T-helper 17 cell (primary cell): Measurements from ENCODE around the gene SETBP1. TPM values are rescaled to one million over a fixed set of nuclear protein-coding genes. Genes with fewer than 3 reads are reported as not detected.

Experiments
- ATAC-seq: fragments of 150-1000 bp; cut with Tn5 transposase; 2 replicates; pipeline ENCODE4 v1.10.0; 2021; ENCODE audit warnings: mild to moderate bottlenecking, moderate library complexity
- DNase-seq, 3 donors: peaks; one replicate each; pipeline versions ENCODE4 v3.0.0 to v3.0.0-alpha.2; 2020 to 2021
- H3K9me3 ChIP-seq: one replicate; pipeline ENCODE4 v1.7.0; 2013; ENCODE audit warnings: low read length, mild to moderate bottlenecking; ENCODE audit not compliant: control insufficient read depth, poor library complexity, severe bottlenecking
- H3K27ac Mint-ChIP-seq: one replicate; pipeline ENCODE4 v1.8.0; 2022; ENCODE audit warnings: mild to moderate bottlenecking, moderate library complexity, mixed read lengths
- H3K27me3 Mint-ChIP-seq: one replicate; pipeline ENCODE4 v1.8.0; 2022; ENCODE audit warnings: mixed read lengths
- H3K36me3 Mint-ChIP-seq: one replicate; pipeline ENCODE4 v1.8.0; 2022; ENCODE audit warnings: low read depth, mixed read lengths
- H3K4me1 Mint-ChIP-seq: one replicate; pipeline ENCODE4 v1.8.0; 2022; ENCODE audit warnings: mild to moderate bottlenecking, mixed read lengths
- H3K4me3 Mint-ChIP-seq: one replicate; pipeline ENCODE4 v1.8.0; 2022; ENCODE audit warnings: mild to moderate bottlenecking, moderate library complexity, mixed read lengths
- total RNA-seq, 4 donors: library from RNA in 2 of 4; stranded (reverse) in 2 of 4; gene quantifications; one replicate each; pipeline ENCODE4 v1.2.3 and lab custom pipeline; 2022 to 2026

The SETBP1 gene
- total RNA-seq, 2 donors from 2014 or later: 0.83 to 3.6 TPM

DNA sequence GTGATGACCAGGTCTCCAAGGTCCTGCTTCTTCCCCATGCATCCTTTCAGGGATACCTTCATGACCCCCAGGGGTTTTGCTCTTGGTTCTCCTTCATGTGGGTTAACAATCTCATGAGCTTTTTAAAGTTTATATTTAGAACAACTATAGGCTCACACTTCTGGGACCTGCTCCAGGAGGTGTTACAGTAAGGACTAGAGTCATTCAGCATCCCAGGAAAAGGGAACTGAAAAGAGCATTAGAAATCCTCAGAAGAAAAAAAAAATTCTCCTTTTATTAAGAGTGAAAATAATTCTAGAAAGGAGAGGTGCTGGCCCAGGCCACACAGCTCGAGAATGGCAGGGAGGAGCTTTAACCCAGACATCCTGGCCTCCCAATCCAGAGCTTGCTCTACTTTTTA is 66.5 kb downstream of the SETBP1 start:
- Mint-ChIP-seq H3K4me3 (no peak overlapping the region), H3K27me3 (peaks cover 16% of the 10 kb centered on the region), H3K4me1 (peaks cover 2% of the 10 kb centered on the region), H3K36me3 (no peaks in the 10 kb centered on the region), H3K27ac (no peak overlapping the region)
- ATAC-seq (no peak), DNase-seq (no peak)
- H3K9me3 ChIP-seq: no peaks in the 10 kb centered on the region

DNA sequence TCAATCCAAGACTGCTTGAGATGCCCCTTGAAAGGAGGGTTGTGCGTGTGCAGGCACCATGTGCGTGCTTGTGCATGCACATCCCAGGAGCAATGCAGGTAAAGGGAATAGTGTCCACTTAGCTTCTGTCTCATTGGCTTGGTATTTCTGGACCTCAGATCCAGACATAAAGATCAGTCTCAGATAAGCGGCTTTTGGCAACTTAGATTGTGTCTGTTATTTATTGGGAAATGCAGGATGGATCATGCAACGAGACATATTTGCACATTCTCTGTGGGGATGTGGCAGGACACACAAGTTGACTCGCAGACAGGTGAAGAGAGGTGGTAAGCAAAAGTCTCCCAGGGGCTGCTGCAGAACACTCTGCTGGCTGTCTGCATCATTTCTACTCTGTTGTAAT is 67.9 kb downstream of the SETBP1 start:
- Mint-ChIP-seq H3K27ac (peak overlapping the region; percentile 8), H3K4me1 (peaks cover 2% of the 10 kb centered on the region), H3K36me3 (no peaks in the 10 kb centered on the region), H3K27me3 (peaks cover 10% of the 10 kb centered on the region), H3K4me3 (no peak overlapping the region)
- DNase-seq (no peak), ATAC-seq (no peak)
- H3K9me3 ChIP-seq: no peaks in the 10 kb centered on the region

DNA sequence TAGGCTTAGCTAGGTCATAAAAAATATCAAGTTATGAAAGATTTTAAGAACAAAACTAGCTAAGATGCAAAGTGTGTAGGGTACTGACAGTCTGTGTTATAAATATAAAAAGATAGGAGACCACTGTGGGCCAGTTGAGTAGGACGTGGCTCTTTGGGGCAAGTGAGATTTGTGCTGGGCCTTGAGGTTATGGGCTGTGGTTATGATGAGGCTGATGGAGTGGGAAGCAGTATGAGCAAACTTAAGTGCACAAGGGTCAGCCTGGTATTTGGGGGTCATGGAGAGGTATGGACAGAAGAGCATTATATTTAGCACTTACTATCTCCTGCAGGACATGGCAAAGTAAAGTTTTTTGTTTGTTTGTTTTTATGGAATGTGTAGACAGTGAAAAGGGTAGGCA is 70.1 kb downstream of the SETBP1 start:
- H3K27ac Mint-ChIP-seq: no peak overlapping the region
- H3K4me1 Mint-ChIP-seq: peaks cover 5% of the 10 kb centered on the region
- H3K27me3 Mint-ChIP-seq: no peaks in the 10 kb centered on the region
- ATAC-seq (no peak), DNase-seq (no peak)
- H3K9me3 ChIP-seq: no peaks in the 10 kb centered on the region
- no peak overlapping the region for H3K4me3 Mint-ChIP-seq
- no peaks in the 10 kb centered on the region for H3K36me3 Mint-ChIP-seq

DNA sequence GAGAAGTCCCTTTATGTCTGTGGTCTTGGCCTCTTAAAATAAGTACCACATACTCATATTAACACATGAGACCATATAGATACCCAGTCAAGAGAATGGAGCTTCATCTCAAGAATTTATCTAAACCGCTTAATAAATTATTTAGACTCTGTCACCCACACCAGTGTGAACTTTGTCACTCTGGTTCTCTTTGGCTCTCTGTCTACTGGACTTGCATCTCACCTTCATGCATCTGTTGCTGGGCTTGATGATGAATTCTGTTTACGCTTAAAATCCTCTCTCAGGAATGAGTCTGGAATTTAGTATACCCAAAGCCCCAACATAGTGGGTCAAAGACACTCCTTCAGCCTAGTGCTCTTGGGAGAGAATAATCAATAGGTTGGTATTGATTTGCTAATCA is 73.9 kb downstream of the SETBP1 start:
- no peak overlapping the region for H3K4me3 Mint-ChIP-seq
- H3K36me3 Mint-ChIP-seq: no peaks in the 10 kb centered on the region
- no peak for ATAC-seq
- peaks cover 13% of the 10 kb centered on the region for H3K4me1 Mint-ChIP-seq
- H3K9me3 ChIP-seq: no peaks in the 10 kb centered on the region
- H3K27ac Mint-ChIP-seq: no peak overlapping the region
- DNase-seq: no peak
- H3K27me3 Mint-ChIP-seq: no peaks in the 10 kb centered on the region

DNA sequence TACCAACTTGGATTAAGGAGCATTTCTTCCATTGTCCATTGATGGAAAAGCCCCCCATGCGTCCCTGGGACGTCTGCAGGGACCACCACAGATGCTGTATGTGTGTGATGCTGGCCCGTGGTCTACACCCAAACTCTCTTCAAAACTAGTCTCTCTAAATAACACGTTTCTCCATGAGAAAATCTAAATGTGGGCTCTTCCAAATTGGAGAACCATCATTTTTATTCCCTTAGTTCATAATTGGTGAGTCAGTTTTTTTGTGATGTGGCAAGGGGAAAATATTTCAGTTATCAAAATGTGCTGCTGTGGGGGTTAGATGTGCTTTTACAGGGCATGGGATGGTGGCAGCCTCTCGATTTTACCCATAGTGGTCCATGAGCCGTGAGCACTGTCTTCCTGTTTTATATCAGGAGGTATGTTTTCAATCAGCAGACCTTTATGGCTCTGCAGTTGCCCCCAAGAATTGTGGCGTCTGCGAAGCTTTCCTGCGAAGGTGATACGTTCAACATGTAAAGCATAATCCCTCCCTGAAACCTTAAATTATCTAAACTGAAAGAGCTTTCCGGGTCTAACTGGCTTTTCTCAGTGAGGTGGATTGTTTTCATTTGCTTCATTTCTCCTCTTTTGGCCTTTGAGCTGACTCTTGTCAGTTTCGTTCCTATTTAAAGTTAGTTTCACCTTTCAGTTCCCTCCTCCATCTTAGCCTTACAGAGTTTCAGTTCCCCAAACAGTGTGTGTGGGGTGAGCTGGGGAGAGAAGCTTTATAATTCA is 78.4 kb downstream of the SETBP1 start:
- H3K27ac Mint-ChIP-seq: peak overlapping the region; percentile 89
- no peaks in the 10 kb centered on the region for H3K27me3 Mint-ChIP-seq
- no peaks in the 10 kb centered on the region for H3K36me3 Mint-ChIP-seq
- peak; percentile 83 for ATAC-seq
- DNase-seq: no peak
- peak overlapping the region; percentile 51 for H3K4me3 Mint-ChIP-seq
- peaks cover 22% of the 10 kb centered on the region for H3K4me1 Mint-ChIP-seq
- H3K9me3 ChIP-seq: no peaks in the 10 kb centered on the region

DNA sequence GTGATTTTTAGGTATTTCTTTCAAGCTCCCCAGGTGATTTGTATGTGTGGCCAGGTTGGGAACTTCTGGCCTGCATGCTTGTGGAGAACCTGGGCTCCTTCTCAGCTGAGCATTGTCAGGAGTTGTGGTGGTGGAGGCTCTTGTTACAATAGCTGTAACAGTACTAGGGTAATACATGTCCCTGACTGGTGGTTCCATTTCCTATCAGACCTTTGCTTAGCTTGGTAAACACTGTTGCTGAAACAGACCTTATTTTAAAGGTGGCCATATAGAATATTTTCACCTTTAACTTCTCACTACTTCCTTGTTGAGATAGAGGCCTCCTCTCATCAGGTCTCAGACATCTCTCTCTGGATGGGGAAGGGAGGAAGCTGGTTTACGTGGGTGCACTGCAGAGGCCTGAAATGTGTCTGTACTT is 79.2 kb downstream of the SETBP1 start:
- Mint-ChIP-seq H3K4me1 (peaks cover 22% of the 10 kb centered on the region), H3K36me3 (no peaks in the 10 kb centered on the region), H3K4me3 (peak overlapping the region; percentile 71), H3K27me3 (no peaks in the 10 kb centered on the region), H3K27ac (peak overlapping the region; percentile 89)
- DNase-seq (no peak), ATAC-seq (peak; percentile 40)
- no peaks in the 10 kb centered on the region for H3K9me3 ChIP-seq

DNA sequence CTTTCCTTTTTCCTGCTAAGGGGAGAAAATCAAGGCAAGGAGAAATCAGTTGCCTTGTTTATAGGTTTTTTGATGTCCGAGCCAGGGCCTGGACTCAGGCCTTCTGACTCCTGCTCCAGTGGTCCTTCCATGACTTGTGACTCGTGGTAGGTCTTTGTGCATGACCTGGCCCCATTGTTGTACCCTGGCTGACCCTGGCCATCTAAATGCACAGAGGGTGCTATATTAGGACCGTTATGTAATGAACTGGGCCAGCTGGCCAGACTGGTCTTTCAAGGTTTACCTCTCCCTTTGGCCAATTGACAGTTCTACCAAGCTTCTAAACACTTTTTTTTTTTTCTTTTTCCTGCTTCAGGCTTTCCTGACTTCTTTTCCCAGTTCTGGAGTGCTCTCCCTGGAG is 81.1 kb downstream of the SETBP1 start:
- DNase-seq (no peak), ATAC-seq (no peak)
- no peak overlapping the region for H3K4me3 Mint-ChIP-seq
- H3K4me1 Mint-ChIP-seq: peaks cover 20% of the 10 kb centered on the region
- no peaks in the 10 kb centered on the region for H3K27me3 Mint-ChIP-seq
- H3K27ac Mint-ChIP-seq: no peak overlapping the region
- no peaks in the 10 kb centered on the region for H3K9me3 ChIP-seq
- peaks cover 2% of the 10 kb centered on the region for H3K36me3 Mint-ChIP-seq

DNA sequence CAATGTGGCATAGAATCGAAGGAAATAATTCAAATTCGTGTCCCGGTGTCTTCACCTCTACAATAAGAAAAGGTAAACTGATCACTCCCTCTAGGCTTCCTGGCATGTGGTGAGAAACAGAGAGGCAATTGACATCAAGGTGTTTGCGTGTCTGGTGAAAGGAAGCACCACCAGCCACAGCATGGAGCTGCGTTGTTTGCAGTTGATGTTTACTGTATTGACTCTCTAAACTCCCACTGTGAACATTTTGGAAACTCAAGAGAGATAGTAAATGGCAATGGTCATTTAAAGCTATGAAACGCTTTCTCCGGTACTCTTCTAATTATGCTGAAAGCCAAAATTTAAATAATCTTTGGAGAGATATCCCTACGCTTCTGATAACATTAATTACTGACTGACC is 82.6 kb downstream of the SETBP1 start:
- DNase-seq: no peak
- Mint-ChIP-seq H3K4me3 (no peak overlapping the region), H3K27me3 (no peaks in the 10 kb centered on the region), H3K27ac (no peak overlapping the region), H3K4me1 (peaks cover 20% of the 10 kb centered on the region), H3K36me3 (peaks cover 2% of the 10 kb centered on the region)
- ATAC-seq: no peak
- H3K9me3 ChIP-seq: no peaks in the 10 kb centered on the region

DNA sequence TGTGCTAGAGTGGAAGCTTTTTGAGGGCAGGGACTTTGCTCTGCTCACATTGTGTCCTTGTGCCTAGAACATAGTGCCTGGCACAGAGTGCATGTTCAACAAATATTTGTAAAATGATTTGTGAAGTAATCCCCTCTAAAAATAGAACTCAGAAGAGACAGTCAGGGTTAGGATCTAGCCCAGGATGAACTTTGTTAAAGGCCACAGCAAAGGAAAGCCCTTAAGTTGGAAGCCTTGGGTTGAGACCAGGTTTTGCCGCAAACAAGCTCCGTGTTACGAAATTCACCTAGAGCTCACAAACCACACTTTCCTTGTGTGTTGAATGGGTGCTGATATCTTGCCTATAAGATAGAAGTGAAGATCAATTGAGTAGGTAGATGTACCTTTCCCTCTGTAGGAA is 84.2 kb downstream of the SETBP1 start:
- H3K27me3 Mint-ChIP-seq: no peaks in the 10 kb centered on the region
- peaks cover 6% of the 10 kb centered on the region for H3K4me1 Mint-ChIP-seq
- H3K36me3 Mint-ChIP-seq: peaks cover 2% of the 10 kb centered on the region

DNA sequence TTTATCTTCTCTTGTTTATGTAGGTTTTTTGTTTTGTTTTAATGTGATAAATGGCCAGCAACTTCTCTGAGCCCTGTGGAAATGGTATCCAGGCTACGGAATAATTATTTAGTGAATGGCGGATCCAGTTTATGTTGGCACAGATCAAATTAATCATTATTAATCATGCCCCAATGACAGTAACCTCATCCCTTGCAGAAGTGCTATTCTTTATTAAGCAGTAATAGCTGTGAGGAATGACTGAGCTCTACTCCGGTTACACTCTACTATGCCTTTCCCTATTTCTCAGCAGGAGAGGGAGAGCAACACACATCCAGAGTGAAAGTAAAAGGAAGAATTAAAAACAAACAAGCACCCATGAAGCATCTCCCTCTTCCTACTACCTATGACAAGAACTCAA is 84.8 kb downstream of the SETBP1 start:
- ATAC-seq: no peak
- Mint-ChIP-seq H3K27ac (no peak overlapping the region), H3K4me3 (no peak overlapping the region), H3K4me1 (peaks cover under 1% of the 10 kb centered on the region), H3K27me3 (no peaks in the 10 kb centered on the region), H3K36me3 (peaks cover 2% of the 10 kb centered on the region)
- no peaks in the 10 kb centered on the region for H3K9me3 ChIP-seq
- no peak for DNase-seq

More for the DNA sequence above, 84.2 kb downstream of the SETBP1 start:
- ATAC-seq (no peak), DNase-seq (no peak)
- H3K9me3 ChIP-seq: no peaks in the 10 kb centered on the region
- Mint-ChIP-seq H3K4me3 (no peak overlapping the region), H3K27ac (no peak overlapping the region)

DNA sequence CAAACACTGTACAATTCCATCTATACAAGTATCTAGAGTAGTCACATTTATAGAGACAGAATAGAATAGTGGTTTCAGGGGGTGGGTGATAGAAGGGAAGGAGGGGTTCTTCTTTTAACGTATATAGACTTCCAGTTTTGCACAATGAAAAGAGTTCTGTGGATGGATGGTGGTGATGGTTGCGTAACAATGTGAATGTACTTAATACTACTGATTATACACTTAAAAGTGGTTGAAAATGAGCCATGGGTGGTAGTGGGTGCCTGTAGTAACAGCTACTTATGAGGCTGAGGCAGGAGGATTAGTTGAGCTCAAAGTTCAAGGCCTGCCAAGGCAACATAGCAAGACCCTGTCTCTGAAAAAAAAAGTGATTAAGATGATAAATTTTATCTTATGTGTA is 85.8 kb downstream of the SETBP1 start:
- DNase-seq (no peak), ATAC-seq (no peak)
- Mint-ChIP-seq H3K27ac (no peak overlapping the region), H3K27me3 (no peaks in the 10 kb centered on the region), H3K4me3 (no peak overlapping the region), H3K4me1 (no peaks in the 10 kb centered on the region), H3K36me3 (peaks cover 2% of the 10 kb centered on the region)
- H3K9me3 ChIP-seq: no peaks in the 10 kb centered on the region

DNA sequence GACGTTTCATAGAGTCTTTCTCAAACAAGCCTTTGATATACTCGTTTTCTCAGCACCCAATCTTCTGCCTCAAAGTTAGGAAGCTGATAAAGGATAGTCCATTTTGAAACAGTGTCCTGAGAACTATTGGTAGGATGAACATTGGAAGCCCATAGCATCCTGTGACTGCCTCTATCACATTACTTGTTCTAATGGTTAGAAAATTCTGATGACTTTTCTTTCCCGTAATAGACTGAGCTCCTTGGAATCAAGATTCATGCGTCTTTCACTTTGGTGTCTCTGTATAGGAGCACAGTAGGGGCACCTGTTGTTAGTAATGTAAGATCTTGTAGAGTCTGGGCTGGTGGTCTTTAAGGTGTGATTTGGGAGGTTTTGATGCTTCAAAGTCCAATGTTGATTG is 87.1 kb downstream of the SETBP1 start:
- Mint-ChIP-seq H3K4me3 (no peak overlapping the region), H3K27ac (no peak overlapping the region), H3K4me1 (no peaks in the 10 kb centered on the region), H3K27me3 (no peaks in the 10 kb centered on the region), H3K36me3 (peaks cover 2% of the 10 kb centered on the region)
- H3K9me3 ChIP-seq: no peaks in the 10 kb centered on the region
- DNase-seq (no peak), ATAC-seq (no peak)

DNA sequence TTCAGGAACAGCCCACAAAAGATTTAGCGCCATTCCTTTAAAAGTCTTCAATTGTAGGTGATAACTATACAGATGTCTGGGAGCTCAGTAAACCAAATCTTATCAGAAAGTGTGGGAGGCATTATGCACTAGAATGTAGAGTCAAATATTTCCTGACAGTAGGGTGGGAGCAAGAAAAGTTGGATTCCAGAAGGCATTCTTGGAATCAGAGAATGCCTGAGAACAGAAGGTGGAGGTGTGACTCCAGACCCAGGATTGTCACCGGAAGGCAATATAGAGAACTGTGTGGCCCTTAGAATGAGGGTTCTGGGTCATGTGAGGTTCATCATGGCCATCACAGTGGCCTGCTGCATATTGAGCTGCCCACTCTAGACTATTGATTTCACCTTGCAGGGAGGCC is 90.0 kb downstream of the SETBP1 start:
- DNase-seq (no peak), ATAC-seq (no peak)
- no peak overlapping the region for H3K27ac Mint-ChIP-seq
- no peaks in the 10 kb centered on the region for H3K9me3 ChIP-seq
- peaks cover 2% of the 10 kb centered on the region for H3K36me3 Mint-ChIP-seq
- H3K27me3 Mint-ChIP-seq: no peaks in the 10 kb centered on the region
- H3K4me3 Mint-ChIP-seq: no peak overlapping the region
- peaks cover 4% of the 10 kb centered on the region for H3K4me1 Mint-ChIP-seq

DNA sequence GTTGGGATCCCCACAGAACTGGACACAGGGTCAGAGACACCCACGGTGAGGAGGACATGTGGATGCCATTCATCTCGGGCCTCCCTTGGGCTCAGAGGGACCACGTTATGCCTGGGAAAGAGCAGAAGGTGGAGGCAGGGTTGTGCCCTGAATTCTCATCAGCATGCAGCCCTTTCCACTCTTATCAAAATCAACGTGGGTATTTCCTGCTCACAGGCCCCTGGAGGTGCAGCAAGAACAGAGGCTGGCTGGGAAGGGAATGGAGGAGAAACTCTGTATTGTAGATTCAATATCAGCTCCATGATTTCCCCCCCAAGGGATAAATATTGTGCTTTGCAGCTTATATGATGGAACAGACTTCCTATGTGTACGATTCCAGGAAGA is 90.9 kb downstream of the SETBP1 start:
- no peaks in the 10 kb centered on the region for H3K9me3 ChIP-seq
- no peak for DNase-seq
- H3K27me3 Mint-ChIP-seq: no peaks in the 10 kb centered on the region
- H3K4me1 Mint-ChIP-seq: peaks cover 4% of the 10 kb centered on the region
- no peak overlapping the region for H3K4me3 Mint-ChIP-seq
- H3K27ac Mint-ChIP-seq: no peak overlapping the region
- no peaks in the 10 kb centered on the region for H3K36me3 Mint-ChIP-seq
- no peak for ATAC-seq
